ENCODE results near the gene HP1BP3.

HP1BP3 gene

DNA sequence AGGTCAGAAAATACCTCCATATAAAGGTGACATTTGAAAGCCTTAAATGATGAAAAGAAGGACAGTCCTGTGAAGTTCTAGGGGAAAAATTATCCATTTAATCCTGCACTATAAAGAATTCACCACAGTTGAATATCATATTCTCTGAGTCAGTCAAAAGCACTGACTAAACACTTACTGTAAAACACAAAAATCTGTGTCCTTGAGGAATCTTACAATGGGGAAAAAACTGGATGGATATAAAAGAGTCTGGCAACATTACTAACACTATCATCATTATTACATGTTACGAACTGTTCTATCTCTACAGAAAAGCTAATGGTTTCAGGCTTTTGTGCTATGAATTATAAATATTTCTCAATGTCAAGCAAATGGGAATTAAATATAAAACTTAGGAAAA is 42.4 kb upstream of the HP1BP3 start:
- TF ChIP-seq, protein P1, sequence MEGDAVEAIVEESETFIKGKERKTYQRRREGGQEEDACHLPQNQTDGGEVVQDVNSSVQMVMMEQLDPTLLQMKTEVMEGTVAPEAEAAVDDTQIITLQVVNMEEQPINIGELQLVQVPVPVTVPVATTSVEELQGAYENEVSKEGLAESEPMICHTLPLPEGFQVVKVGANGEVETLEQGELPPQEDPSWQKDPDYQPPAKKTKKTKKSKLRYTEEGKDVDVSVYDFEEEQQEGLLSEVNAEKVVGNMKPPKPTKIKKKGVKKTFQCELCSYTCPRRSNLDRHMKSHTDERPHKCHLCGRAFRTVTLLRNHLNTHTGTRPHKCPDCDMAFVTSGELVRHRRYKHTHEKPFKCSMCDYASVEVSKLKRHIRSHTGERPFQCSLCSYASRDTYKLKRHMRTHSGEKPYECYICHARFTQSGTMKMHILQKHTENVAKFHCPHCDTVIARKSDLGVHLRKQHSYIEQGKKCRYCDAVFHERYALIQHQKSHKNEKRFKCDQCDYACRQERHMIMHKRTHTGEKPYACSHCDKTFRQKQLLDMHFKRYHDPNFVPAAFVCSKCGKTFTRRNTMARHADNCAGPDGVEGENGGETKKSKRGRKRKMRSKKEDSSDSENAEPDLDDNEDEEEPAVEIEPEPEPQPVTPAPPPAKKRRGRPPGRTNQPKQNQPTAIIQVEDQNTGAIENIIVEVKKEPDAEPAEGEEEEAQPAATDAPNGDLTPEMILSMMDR (IDR thresholded peaks at IDR 0.05; ENCODE audit: low read depth, low read length): no peak
- no peak overlapping the region for H3K4me3 ChIP-seq (ENCODE audit: low read depth, low read length)

DNA sequence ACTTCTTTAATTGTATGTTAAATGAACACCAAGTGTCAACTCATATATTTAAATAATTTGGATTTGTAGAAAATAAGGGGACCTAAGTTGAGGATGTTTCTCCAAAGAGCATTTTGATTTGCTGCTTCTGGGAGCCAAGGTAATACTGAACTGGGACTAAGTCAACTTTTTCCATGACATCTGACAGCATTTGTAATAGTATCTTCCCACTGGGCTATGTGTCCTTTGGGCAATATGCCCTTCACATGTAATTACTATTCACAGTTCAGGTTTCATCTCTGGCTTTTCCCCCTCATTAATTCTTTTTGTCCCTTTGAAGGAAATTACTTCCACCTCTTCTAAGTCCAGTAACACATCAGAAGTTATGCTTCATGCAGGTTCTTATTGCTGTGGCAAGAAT is 36.7 kb upstream of the HP1BP3 start:
- TF ChIP-seq, protein P1 (IDR thresholded peaks at IDR 0.05; ENCODE audit: low read depth, low read length): no peak
- no peak overlapping the region for H3K4me3 ChIP-seq (ENCODE audit: low read depth, low read length)

DNA sequence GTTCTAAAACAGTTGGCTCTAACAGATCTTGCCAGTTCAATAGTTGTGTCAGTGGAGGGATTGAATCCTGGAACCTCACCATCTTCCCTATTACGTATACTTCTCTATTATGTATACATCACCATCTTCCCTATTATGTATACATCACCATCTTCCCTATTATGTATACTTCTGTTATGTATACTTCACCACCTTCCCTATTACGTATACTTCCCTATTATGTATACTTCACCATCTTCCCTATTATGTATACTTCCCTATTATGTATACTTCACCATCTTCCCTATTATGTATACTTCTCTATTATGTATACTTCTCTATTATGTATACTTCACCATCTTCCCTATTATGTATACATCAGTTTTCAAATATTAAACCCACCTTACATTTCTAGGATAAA is 34.4 kb upstream of the HP1BP3 start:
- H3K4me3 ChIP-seq (ENCODE audit: low read depth, low read length): no peak overlapping the region
- TF ChIP-seq, protein P1 (IDR thresholded peaks at IDR 0.05; ENCODE audit: low read depth, low read length): no peak

DNA sequence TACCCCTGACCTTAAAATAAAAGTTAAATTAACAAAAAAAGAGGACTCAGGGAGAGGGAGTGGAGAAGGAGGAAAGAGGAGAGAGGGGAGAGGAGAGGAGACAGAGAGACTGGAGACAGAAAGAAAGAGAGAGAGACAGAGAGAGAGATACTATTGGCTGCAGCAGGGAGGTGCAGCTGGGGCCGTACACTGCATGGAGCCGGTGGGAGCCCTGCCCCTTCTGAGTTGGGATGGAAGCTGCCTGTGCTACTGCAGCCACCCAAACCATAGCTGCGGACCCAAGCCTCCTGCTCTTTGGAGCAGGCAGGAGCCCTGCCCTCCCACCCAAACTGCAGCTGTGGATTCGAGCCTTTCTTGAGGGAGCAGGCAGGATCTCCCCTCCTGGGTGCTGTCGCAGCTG is 32.7 kb upstream of the HP1BP3 start:
- TF ChIP-seq, protein P1 (IDR thresholded peaks at IDR 0.05; ENCODE audit: low read depth, low read length): no peak

DNA sequence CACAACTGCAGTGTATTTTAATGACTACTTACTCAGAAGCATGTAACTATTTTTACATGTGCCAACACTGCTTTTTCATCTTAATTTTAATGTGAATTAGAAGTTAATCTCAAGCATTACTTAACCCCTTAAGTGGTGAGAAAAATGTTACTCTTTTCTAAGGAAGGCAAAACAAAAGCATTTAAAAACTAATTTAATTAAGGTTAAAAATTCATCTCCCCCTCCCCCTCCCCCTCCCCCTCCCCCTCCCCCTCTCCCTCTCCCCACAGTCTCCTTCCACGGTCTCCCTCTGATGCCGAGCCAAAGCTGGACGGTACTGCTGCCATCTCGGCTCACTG is 27.4 kb upstream of the HP1BP3 start:
- H3K4me3 ChIP-seq (ENCODE audit: low read depth, low read length): no peak overlapping the region
- TF ChIP-seq, protein P1 (IDR thresholded peaks at IDR 0.05; ENCODE audit: low read depth, low read length): no peak

More for the DNA sequence above, 32.7 kb upstream of the HP1BP3 start:
- no peak overlapping the region for H3K4me3 ChIP-seq (ENCODE audit: low read depth, low read length)

DNA sequence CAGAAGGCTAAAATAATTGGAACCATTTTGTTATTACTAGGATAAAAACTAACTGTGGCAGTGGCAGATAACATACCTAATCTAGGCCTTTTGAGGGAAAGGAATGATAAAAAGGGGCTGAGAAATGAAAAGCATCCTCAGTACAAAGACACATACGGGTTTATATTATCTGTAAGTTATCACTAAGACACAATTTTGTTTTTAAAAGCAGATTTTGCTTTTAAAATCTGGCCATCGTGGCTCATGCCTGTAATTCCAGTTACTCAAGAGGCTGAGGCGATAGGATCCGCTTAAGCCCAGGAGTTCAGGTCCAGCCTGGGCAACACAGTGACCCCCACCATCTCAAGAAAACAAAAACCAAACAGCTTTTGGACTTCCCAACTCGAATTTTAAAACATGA is 24.8 kb upstream of the HP1BP3 start:
- H3K4me3 ChIP-seq (ENCODE audit: low read depth, low read length): no peak overlapping the region
- TF ChIP-seq, protein P1 (IDR thresholded peaks at IDR 0.05; ENCODE audit: low read depth, low read length): no peak

DNA sequence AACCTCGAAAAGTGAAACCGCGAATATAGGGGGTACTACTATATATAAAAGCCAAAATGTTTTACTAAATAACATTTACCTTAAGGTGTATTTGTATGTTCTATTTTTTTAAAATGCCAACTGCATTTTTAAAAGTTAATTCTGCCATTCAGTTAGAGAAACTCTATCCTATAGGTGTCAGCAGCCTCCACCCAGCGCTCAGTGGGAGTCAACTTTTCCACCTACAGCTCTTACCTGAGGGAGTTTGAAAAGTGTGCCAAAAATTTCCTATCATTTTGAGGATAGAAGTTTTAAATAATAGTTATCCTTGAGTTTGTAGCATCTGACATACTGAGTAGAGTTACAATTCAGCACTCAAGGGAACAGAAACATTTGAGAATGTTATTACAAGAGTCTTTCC is 6.1 kb upstream of the HP1BP3 start:
- no peak overlapping the region for H3K4me3 ChIP-seq (ENCODE audit: low read depth, low read length)

More for the DNA sequence above, 6.1 kb upstream of the HP1BP3 start:
- TF ChIP-seq, protein P1 (IDR thresholded peaks at IDR 0.05; ENCODE audit: low read depth, low read length): no peak
